Measurements from ENCODE around the gene PDIA6.

PDIA6 gene

GRCh38 chr2:10777111-10777841 is 35.3 kb downstream of the PDIA6 start:
- Histone ChIP-seq H3K27me3 (ENCODE audit: insufficient read depth, poor library complexity, severe bottlenecking) (no peaks in the 10 kb centered on the region), H3K4me3 (replicated peaks; ENCODE audit: insufficient read depth, low read length) (no peak overlapping the region), H3K27ac (replicated peaks) (no peak overlapping the region)
- no peak for TF ChIP-seq GABPA (IDR thresholded peaks at IDR 0.05; ENCODE audit: low read depth)
- TF ChIP-seq POLR2AphosphoS5 (IDR thresholded peaks at IDR 0.05; ENCODE audit: low read depth) = no peak
- TF ChIP-seq, protein P1, sequence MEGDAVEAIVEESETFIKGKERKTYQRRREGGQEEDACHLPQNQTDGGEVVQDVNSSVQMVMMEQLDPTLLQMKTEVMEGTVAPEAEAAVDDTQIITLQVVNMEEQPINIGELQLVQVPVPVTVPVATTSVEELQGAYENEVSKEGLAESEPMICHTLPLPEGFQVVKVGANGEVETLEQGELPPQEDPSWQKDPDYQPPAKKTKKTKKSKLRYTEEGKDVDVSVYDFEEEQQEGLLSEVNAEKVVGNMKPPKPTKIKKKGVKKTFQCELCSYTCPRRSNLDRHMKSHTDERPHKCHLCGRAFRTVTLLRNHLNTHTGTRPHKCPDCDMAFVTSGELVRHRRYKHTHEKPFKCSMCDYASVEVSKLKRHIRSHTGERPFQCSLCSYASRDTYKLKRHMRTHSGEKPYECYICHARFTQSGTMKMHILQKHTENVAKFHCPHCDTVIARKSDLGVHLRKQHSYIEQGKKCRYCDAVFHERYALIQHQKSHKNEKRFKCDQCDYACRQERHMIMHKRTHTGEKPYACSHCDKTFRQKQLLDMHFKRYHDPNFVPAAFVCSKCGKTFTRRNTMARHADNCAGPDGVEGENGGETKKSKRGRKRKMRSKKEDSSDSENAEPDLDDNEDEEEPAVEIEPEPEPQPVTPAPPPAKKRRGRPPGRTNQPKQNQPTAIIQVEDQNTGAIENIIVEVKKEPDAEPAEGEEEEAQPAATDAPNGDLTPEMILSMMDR (IDR thresholded peaks at IDR 0.05; ENCODE audit: insufficient read depth, low read length) = no peak
- no peak for TF ChIP-seq SPI1 (IDR thresholded peaks at IDR 0.05; ENCODE audit: borderline replicate concordance, low read depth)
- TF ChIP-seq, protein P2, sequence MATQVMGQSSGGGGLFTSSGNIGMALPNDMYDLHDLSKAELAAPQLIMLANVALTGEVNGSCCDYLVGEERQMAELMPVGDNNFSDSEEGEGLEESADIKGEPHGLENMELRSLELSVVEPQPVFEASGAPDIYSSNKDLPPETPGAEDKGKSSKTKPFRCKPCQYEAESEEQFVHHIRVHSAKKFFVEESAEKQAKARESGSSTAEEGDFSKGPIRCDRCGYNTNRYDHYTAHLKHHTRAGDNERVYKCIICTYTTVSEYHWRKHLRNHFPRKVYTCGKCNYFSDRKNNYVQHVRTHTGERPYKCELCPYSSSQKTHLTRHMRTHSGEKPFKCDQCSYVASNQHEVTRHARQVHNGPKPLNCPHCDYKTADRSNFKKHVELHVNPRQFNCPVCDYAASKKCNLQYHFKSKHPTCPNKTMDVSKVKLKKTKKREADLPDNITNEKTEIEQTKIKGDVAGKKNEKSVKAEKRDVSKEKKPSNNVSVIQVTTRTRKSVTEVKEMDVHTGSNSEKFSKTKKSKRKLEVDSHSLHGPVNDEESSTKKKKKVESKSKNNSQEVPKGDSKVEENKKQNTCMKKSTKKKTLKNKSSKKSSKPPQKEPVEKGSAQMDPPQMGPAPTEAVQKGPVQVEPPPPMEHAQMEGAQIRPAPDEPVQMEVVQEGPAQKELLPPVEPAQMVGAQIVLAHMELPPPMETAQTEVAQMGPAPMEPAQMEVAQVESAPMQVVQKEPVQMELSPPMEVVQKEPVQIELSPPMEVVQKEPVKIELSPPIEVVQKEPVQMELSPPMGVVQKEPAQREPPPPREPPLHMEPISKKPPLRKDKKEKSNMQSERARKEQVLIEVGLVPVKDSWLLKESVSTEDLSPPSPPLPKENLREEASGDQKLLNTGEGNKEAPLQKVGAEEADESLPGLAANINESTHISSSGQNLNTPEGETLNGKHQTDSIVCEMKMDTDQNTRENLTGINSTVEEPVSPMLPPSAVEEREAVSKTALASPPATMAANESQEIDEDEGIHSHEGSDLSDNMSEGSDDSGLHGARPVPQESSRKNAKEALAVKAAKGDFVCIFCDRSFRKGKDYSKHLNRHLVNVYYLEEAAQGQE (IDR thresholded peaks at IDR 0.05; ENCODE audit: insufficient replicate concordance, low read depth) = no peak
- no peak for DNase-seq (ENCODE audit: low read depth in 1 of 2, low spot score in 1 of 2)

DNA sequence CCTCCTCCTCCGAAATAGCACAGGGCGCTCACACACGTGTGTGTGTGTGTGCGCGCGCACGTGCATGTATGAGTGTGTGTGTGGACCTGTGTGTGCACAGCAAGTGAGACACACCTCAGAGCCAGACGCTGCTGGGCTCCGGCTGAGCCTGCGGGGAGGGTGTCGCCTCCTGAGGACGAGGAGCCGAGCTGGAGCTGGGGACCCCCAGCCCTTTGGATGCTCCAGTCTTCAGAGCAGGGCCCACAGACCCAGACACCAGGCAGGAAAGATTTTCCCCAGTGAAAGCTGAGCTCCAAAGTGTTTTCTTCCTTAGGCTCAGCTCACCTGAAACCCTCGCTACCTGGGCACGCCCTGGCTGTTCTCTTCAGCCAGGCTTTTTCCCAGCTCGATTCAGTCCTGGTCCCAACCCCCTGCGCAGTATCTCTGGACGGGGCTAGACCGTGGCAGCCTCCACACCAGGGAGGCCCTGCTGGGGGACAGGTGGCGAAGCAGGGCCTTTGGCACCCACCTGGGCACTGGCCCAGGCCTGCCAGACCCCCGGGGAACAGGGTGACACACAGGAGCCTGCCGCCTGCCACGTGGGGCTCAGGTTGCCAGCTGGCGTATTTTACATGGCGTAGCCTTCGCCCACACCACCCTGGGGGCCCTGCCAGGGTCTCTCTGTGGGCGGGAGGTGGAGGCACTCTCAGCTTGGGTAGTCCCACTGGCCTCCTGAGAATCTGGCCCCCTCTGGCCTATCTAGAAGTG is 36.2 kb downstream of the PDIA6 start:
- H3K27ac ChIP-seq (replicated peaks) = no peak overlapping the region
- H3K27me3 ChIP-seq (ENCODE audit: insufficient read depth, poor library complexity, severe bottlenecking) = no peaks in the 10 kb centered on the region
- no peak for DNase-seq (ENCODE audit: low read depth in 1 of 2, low spot score in 1 of 2)
- TF ChIP-seq GABPA (IDR thresholded peaks at IDR 0.05; ENCODE audit: low read depth) = no peak
- TF ChIP-seq, protein P1 (IDR thresholded peaks at IDR 0.05; ENCODE audit: insufficient read depth, low read length) = no peak
- no peak for TF ChIP-seq SPI1 (IDR thresholded peaks at IDR 0.05; ENCODE audit: borderline replicate concordance, low read depth)
- TF ChIP-seq POLR2AphosphoS5 (IDR thresholded peaks at IDR 0.05; ENCODE audit: low read depth) = no peak
- TF ChIP-seq, protein P2 (IDR thresholded peaks at IDR 0.05; ENCODE audit: insufficient replicate concordance, low read depth) = no peak
- no peak overlapping the region for H3K4me3 ChIP-seq (replicated peaks; ENCODE audit: insufficient read depth, low read length)

- H3K27me3 ChIP-seq (ENCODE audit: insufficient read depth, poor library complexity, severe bottlenecking) = no peaks in the 10 kb centered on the region
- H3K4me3 ChIP-seq (replicated peaks; ENCODE audit: insufficient read depth, low read length) = no peak overlapping the region
- TF ChIP-seq POLR2AphosphoS5 (IDR thresholded peaks at IDR 0.05; ENCODE audit: low read depth) = no peak
- DNase-seq (ENCODE audit: low read depth in 1 of 2, low spot score in 1 of 2) = no peak
- no peak overlapping the region for H3K27ac ChIP-seq (replicated peaks)
Measured at GRCh38 chr2:10775831-10776230, 36.8 kb downstream of the PDIA6 start.

DNA sequence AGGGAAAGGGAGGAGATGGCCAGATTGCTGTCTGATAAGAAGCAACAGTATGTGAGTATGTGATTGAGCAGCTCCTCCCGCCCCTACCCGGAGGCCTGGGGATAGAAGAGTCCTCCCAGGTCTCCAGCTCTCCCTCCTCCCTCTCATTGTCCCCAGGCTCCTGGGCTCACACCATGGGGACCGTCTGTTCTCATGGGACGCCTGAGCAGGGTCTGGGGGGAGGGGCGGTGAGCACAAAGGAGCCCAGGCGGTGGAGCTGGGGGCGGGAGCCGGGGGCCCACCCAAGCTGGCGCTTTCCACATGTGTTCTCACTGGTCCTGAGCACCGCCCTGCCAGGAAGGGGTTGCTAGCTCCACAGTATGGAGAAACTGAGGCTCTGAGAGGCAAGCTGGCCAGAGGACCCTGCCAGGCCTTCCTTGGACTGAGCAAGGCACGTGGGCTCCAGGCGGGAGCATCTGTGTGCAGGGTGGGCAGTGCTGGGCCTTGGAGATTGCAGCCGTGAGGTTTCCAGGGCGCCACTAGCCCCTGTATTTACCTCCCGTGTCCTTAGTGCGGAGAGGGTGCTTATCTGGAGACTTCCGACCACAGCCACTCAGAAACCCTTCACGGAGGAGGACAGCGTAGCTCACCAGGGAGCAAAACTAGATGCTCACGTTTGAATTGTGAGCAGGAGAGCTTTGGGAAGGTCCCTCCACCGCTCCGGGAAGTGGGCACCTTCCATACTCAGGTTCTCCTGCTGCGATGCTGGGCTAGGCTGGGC is 37.4 kb downstream of the PDIA6 start:
- Histone ChIP-seq H3K4me3 (replicated peaks; ENCODE audit: insufficient read depth, low read length) (no peak overlapping the region), H3K27me3 (ENCODE audit: insufficient read depth, poor library complexity, severe bottlenecking) (no peaks in the 10 kb centered on the region), H3K27ac (replicated peaks) (no peak overlapping the region)
- DNase-seq (ENCODE audit: low read depth in 1 of 2, low spot score in 1 of 2) = no peak
- TF ChIP-seq, protein P2 (IDR thresholded peaks at IDR 0.05; ENCODE audit: insufficient replicate concordance, low read depth) = no peak
- TF ChIP-seq SPI1 (IDR thresholded peaks at IDR 0.05; ENCODE audit: borderline replicate concordance, low read depth) = no peak
- no peak for TF ChIP-seq GABPA (IDR thresholded peaks at IDR 0.05; ENCODE audit: low read depth)
- no peak for TF ChIP-seq POLR2AphosphoS5 (IDR thresholded peaks at IDR 0.05; ENCODE audit: low read depth)

All from HL-60 (cell line).